Measurements from ENCODE around the gene RIN2. TPM values are rescaled to one million over a fixed set of nuclear protein-coding genes. Genes with fewer than 3 reads are reported as not detected.
A peak's percentile ranks its signal among the peaks of the same experiment; 100 is the strongest.
"Not testable (repeated sequence)": the region's sequence is repeated elsewhere in the genome, so short reads cannot be mapped to it uniquely, and the experiment has no call there.

The RIN2 gene
- total RNA-seq, 1 experiment from 2014 or later: 31.9 TPM

- DNase-seq (ENCODE audit: low spot score): no peak
Observed at GRCh38 chr20:19786311-19786710, 28.3 kb downstream of the RIN2 start.

- no peak for DNase-seq (ENCODE audit: low spot score)
Observed at GRCh38 chr20:19787366-19787765, 29.3 kb downstream of the RIN2 start.

- no peak for DNase-seq (ENCODE audit: low spot score)
Observed at GRCh38 chr20:19789009-19789408, 31.0 kb downstream of the RIN2 start.

GRCh38 chr20:19789446-19789845 lies 31.4 kb downstream of the RIN2 start:
- peak; percentile 20 for DNase-seq (ENCODE audit: low spot score)

GRCh38 chr20:19791887-19792286 lies 33.8 kb downstream of the RIN2 start:
- DNase-seq (ENCODE audit: low spot score): no peak

- no peak for DNase-seq (ENCODE audit: low spot score)
Observed at GRCh38 chr20:19793716-19794115, 35.7 kb downstream of the RIN2 start.

- no peak for DNase-seq (ENCODE audit: low spot score)
Observed at GRCh38 chr20:19794941-19795340, 36.9 kb downstream of the RIN2 start.

- DNase-seq (ENCODE audit: low spot score): no peak
Observed at GRCh38 chr20:19799325-19799724, 41.3 kb downstream of the RIN2 start.

- no peak for DNase-seq (ENCODE audit: low spot score)
Observed at GRCh38 chr20:19802099-19802491, 44.0 kb downstream of the RIN2 start.

- peak; percentile 87 for DNase-seq (ENCODE audit: low spot score)
Observed at GRCh38 chr20:19802492-19803158, 44.6 kb downstream of the RIN2 start.

- not testable (repeated sequence) for DNase-seq (ENCODE audit: low spot score)
Observed at GRCh38 chr20:19806276-19806675, 48.2 kb downstream of the RIN2 start.

GRCh38 chr20:19806806-19807190 lies 48.7 kb downstream of the RIN2 start:
- no peak for DNase-seq (ENCODE audit: low spot score)

- peak; percentile 19 for DNase-seq (ENCODE audit: low spot score)
Observed at GRCh38 chr20:19807191-19807945, 49.3 kb downstream of the RIN2 start.

Measured in HT-29 (cell line).